ENCODE results near the gene AUTS2.

GRCh38 chr7:70344726-70345125 lies 746.5 kb downstream of the AUTS2 start:
- no peak for TF ChIP-seq POLR2A (IDR thresholded peaks at IDR 0.05)
- TF ChIP-seq CTCF (IDR thresholded peaks at IDR 0.05): no peak

Data from thyroid gland (tissue), 4 donors.